NCI-H2029 treated with DMSO at 0.1 percent for 48 hours (cell line): ENCODE results near the gene HYAL1.
A peak's percentile ranks its signal among the peaks of the same experiment; 100 is the strongest.

Source experiments
- DNase-seq: peaks from one replicate; lab custom pipeline; 2025; lab: John Stamatoyannopoulos, UW

The HYAL1 gene

GRCh38 chr3:50334339-50335075 lies 31.1 kb upstream of the HYAL1 start:
- DNase-seq: no peak

GRCh38 chr3:50333744-50334328 lies 30.5 kb upstream of the HYAL1 start:
- DNase-seq: no peak

GRCh38 chr3:50331364-50331907 lies 28.1 kb upstream of the HYAL1 start:
- DNase-seq: no peak

GRCh38 chr3:50330330-50330729 lies 27.0 kb upstream of the HYAL1 start:
- DNase-seq: no peak

- DNase-seq: peak; percentile 43
These were observed 24.7 kb upstream of the HYAL1 start, which contains the start of gene TUSC2 for GRCh38 chr3:50327943-50328691. TUSC2 (minus strand) TSS chr3:50328223; CDS start chr3:50328099, 124 bp downstream.

GRCh38 chr3:50327129-50327528 lies 23.8 kb upstream of the HYAL1 start:
- no peak for DNase-seq

GRCh38 chr3:50326182-50326541 lies 22.8 kb upstream of the HYAL1 start:
- DNase-seq: no peak

- DNase-seq: no peak
These were observed 22.3 kb upstream of the HYAL1 start for GRCh38 chr3:50325497-50326181.

- DNase-seq: no peak
These were observed 21.7 kb upstream of the HYAL1 start for GRCh38 chr3:50325113-50325480.

GRCh38 chr3:50324351-50325112 lies 21.2 kb upstream of the HYAL1 start:
- no peak for DNase-seq

GRCh38 chr3:50323614-50324199 lies 20.3 kb upstream of the HYAL1 start:
- DNase-seq: no peak

- DNase-seq: no peak
These were observed 19.8 kb upstream of the HYAL1 start for GRCh38 chr3:50323092-50323600.

- peak; percentile 25 for DNase-seq
These were observed 19.2 kb upstream of the HYAL1 start, which contains the start of gene HYAL2 for GRCh38 chr3:50322386-50323091. HYAL2 (minus strand) TSS chr3:50322745; CDS start chr3:50320489, 2,256 bp downstream.

GRCh38 chr3:50322115-50322385 lies 18.7 kb upstream of the HYAL1 start:
- DNase-seq: no peak

GRCh38 chr3:50321336-50322114 lies 18.2 kb upstream of the HYAL1 start:
- DNase-seq: peak; percentile 53

- no peak for DNase-seq
These were observed 17.5 kb upstream of the HYAL1 start for GRCh38 chr3:50320853-50321335.

GRCh38 chr3:50319894-50320625 lies 16.7 kb upstream of the HYAL1 start:
- DNase-seq: no peak

GRCh38 chr3:50319181-50319893 lies 16.0 kb upstream of the HYAL1 start:
- no peak for DNase-seq
